ENCODE measurements around the gene SLC10A7. TPM values are rescaled to one million over a fixed set of nuclear protein-coding genes. Genes with fewer than 3 reads are reported as not detected.

The SLC10A7 gene
- total and polyA plus RNA-seq, 2 of the 8 experiments (the other 6 are each of a cell fraction or from before 2014, with no cell fraction given) = 2.5 to 2.9 TPM

DNA sequence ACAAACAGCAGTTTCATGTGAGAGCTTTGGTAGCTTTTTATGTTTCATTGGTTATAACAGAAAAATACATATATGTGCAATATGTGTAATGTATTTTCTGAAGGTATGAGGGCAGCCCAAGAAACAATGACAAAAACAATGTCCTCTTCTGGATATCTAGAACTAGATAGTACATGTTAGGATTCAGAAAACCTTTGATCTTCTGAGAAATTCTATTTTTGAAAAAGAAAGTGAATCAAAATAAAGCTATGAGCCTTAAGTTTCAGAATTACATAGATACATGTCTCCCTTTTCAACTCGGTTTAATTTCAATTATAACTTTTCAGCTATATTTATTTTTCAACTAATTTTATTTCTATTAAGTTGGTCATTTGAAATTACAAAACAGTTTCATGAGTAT is 175.5 kb downstream of the SLC10A7 start (continued):
- TF ChIP-seq, protein P1, sequence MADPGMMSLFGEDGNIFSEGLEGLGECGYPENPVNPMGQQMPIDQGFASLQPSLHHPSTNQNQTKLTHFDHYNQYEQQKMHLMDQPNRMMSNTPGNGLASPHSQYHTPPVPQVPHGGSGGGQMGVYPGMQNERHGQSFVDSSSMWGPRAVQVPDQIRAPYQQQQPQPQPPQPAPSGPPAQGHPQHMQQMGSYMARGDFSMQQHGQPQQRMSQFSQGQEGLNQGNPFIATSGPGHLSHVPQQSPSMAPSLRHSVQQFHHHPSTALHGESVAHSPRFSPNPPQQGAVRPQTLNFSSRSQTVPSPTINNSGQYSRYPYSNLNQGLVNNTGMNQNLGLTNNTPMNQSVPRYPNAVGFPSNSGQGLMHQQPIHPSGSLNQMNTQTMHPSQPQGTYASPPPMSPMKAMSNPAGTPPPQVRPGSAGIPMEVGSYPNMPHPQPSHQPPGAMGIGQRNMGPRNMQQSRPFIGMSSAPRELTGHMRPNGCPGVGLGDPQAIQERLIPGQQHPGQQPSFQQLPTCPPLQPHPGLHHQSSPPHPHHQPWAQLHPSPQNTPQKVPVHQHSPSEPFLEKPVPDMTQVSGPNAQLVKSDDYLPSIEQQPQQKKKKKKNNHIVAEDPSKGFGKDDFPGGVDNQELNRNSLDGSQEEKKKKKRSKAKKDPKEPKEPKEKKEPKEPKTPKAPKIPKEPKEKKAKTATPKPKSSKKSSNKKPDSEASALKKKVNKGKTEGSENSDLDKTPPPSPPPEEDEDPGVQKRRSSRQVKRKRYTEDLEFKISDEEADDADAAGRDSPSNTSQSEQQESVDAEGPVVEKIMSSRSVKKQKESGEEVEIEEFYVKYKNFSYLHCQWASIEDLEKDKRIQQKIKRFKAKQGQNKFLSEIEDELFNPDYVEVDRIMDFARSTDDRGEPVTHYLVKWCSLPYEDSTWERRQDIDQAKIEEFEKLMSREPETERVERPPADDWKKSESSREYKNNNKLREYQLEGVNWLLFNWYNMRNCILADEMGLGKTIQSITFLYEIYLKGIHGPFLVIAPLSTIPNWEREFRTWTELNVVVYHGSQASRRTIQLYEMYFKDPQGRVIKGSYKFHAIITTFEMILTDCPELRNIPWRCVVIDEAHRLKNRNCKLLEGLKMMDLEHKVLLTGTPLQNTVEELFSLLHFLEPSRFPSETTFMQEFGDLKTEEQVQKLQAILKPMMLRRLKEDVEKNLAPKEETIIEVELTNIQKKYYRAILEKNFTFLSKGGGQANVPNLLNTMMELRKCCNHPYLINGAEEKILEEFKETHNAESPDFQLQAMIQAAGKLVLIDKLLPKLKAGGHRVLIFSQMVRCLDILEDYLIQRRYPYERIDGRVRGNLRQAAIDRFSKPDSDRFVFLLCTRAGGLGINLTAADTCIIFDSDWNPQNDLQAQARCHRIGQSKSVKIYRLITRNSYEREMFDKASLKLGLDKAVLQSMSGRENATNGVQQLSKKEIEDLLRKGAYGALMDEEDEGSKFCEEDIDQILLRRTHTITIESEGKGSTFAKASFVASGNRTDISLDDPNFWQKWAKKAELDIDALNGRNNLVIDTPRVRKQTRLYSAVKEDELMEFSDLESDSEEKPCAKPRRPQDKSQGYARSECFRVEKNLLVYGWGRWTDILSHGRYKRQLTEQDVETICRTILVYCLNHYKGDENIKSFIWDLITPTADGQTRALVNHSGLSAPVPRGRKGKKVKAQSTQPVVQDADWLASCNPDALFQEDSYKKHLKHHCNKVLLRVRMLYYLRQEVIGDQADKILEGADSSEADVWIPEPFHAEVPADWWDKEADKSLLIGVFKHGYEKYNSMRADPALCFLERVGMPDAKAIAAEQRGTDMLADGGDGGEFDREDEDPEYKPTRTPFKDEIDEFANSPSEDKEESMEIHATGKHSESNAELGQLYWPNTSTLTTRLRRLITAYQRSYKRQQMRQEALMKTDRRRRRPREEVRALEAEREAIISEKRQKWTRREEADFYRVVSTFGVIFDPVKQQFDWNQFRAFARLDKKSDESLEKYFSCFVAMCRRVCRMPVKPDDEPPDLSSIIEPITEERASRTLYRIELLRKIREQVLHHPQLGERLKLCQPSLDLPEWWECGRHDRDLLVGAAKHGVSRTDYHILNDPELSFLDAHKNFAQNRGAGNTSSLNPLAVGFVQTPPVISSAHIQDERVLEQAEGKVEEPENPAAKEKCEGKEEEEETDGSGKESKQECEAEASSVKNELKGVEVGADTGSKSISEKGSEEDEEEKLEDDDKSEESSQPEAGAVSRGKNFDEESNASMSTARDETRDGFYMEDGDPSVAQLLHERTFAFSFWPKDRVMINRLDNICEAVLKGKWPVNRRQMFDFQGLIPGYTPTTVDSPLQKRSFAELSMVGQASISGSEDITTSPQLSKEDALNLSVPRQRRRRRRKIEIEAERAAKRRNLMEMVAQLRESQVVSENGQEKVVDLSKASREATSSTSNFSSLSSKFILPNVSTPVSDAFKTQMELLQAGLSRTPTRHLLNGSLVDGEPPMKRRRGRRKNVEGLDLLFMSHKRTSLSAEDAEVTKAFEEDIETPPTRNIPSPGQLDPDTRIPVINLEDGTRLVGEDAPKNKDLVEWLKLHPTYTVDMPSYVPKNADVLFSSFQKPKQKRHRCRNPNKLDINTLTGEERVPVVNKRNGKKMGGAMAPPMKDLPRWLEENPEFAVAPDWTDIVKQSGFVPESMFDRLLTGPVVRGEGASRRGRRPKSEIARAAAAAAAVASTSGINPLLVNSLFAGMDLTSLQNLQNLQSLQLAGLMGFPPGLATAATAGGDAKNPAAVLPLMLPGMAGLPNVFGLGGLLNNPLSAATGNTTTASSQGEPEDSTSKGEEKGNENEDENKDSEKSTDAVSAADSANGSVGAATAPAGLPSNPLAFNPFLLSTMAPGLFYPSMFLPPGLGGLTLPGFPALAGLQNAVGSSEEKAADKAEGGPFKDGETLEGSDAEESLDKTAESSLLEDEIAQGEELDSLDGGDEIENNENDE (IDR thresholded peaks at IDR 0.05; ENCODE audit: insufficient replicate concordance, low read length) = no peak
- TF ChIP-seq POLR2A (IDR thresholded peaks at IDR 0.05; ENCODE audit: control extremely low read depth in 1 of 2, low read depth in 2 of 2, low read length in 2 of 2) = no peak
- TF ChIP-seq CHD1 (IDR thresholded peaks at IDR 0.05; ENCODE audit: low read depth, low read length) = no peak
- TF ChIP-seq BRCA1 (IDR thresholded peaks at IDR 0.05; ENCODE audit: low read depth, low read length) = no peak
- no peak for TF ChIP-seq SP2 (IDR thresholded peaks at IDR 0.05; ENCODE audit: low read length)
- no peak for TF ChIP-seq RNF2 (IDR thresholded peaks at IDR 0.05; ENCODE audit: borderline replicate concordance, low read depth, low read length, missing control alignments, poor library complexity, severe bottlenecking)
- no peak for TF ChIP-seq RFX5 (IDR thresholded peaks at IDR 0.05; ENCODE audit: borderline replicate concordance, low read depth, low read length)
- TF ChIP-seq TAF7 (optimal IDR thresholded peaks at IDR 0.05; ENCODE audit: borderline replicate concordance, low read depth, low read length) = no peak
- no peak for TF ChIP-seq EGR1 (IDR thresholded peaks at IDR 0.05; ENCODE audit: borderline replicate concordance, low read depth, low read length)
- TF ChIP-seq JUND (IDR thresholded peaks at IDR 0.05; ENCODE audit: low read length) = no peak
- TF ChIP-seq TBP (IDR thresholded peaks at IDR 0.05; ENCODE audit: low read depth, low read length) = no peak
- no peak for TF ChIP-seq BACH1 (IDR thresholded peaks at IDR 0.05; ENCODE audit: low read length)
- TF ChIP-seq KDM4A (IDR thresholded peaks at IDR 0.05; ENCODE audit: low read depth, low read length, severe bottlenecking) = no peak
